Transverse colon (tissue), 3 donors: Measurements from ENCODE around the gene EPB41L4B.

Source experiments
- EP300 ChIP-seq: sonication (generic); formaldehyde crosslinking; IDR thresholded peaks from one replicate; pipeline ENCODE4 v1.6.1; 2017; ENCODE audit warnings: antibody characterized with exemption, low read depth
- TF ChIP-seq, protein P1 (sequence below), 5 experiments: fragments of 200-600 bp in 3 of 5; fragments of 450-650 bp in 2 of 5; sonication (generic) in 3 of 5; IDR thresholded peaks; 1 replicate in 2 of 5; 2 replicates in 3 of 5; pipeline ENCODE4 v1.5.1; 2016 to 2017; ENCODE audit warnings: antibody characterized with exemption in 5 of 5, inconsistent platforms in 3 of 5, mild to moderate bottlenecking in 2 of 5, moderate library complexity in 1 of 5

DNA sequence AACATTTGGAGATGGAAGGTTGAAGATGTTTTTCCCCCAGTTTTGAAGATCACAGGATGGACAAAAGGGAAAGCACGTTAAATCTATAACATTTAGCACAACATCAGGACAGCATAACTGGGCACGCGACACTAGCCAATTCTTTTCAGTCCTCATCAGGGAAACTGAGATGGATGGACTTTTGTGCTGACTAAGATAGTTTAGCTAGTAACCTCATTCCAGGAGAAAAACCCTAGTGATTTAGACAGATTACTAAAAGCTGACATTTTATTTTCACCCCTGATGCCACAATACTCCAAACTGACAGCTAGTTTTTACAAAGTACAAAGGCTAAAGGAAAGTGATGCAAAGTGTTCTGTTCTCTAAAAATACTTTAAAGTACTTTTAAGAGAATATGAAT, 53.3 kb downstream of the EPB41L4B start:
- TF ChIP-seq, protein P1, sequence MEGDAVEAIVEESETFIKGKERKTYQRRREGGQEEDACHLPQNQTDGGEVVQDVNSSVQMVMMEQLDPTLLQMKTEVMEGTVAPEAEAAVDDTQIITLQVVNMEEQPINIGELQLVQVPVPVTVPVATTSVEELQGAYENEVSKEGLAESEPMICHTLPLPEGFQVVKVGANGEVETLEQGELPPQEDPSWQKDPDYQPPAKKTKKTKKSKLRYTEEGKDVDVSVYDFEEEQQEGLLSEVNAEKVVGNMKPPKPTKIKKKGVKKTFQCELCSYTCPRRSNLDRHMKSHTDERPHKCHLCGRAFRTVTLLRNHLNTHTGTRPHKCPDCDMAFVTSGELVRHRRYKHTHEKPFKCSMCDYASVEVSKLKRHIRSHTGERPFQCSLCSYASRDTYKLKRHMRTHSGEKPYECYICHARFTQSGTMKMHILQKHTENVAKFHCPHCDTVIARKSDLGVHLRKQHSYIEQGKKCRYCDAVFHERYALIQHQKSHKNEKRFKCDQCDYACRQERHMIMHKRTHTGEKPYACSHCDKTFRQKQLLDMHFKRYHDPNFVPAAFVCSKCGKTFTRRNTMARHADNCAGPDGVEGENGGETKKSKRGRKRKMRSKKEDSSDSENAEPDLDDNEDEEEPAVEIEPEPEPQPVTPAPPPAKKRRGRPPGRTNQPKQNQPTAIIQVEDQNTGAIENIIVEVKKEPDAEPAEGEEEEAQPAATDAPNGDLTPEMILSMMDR (IDR thresholded peaks at IDR 0.05) = no peak
- TF ChIP-seq EP300 = no peak
